WTC11 (cell line): ENCODE measurements around the gene CNTNAP2. TPM values are rescaled to one million over a fixed set of nuclear protein-coding genes. Genes with fewer than 3 reads are reported as not detected.

Experiments used
- ATAC-seq: fragments of 200-7000 bp; cut with Tn5 transposase; 2 replicates; pipeline ENCODE4 v1.10.0; 2021; ENCODE audit warnings: mild to moderate bottlenecking, moderate library complexity
- CTCF ChIA-PET: fragments of 300-600 bp; sonication (Branson Sonifier 250); formaldehyde crosslinking; loops from one replicate; lab custom pipeline; 2021; ENCODE audit warnings: antibody characterized with exemption; lab: Charles Lee
- POLR2A ChIA-PET: fragments of 350-600 bp; sonication (Branson Sonifier 250); formaldehyde crosslinking; loops from one replicate; lab custom pipeline; 2021; ENCODE audit warnings: antibody characterized with exemption; lab: Charles Lee
- DNase-seq: peaks from one replicate; pipeline ENCODE4 v3.0.0; 2021; ENCODE audit warnings: low spot score
- H3K27ac Mint-ChIP-seq: 2 replicates; pipeline ENCODE4 v1.8.0; 2021; ENCODE audit warnings: mixed read lengths
- H3K27me3 Mint-ChIP-seq: 2 replicates; pipeline ENCODE4 v1.8.0; 2021; ENCODE audit warnings: low read depth, mild to moderate bottlenecking, moderate library complexity, mixed read lengths
- H3K36me3 Mint-ChIP-seq: 2 replicates; pipeline ENCODE4 v1.8.0; 2021; ENCODE audit warnings: mixed read lengths
- H3K4me1 Mint-ChIP-seq: 2 replicates; pipeline ENCODE4 v1.8.0; 2022; ENCODE audit warnings: mixed read lengths
- H3K4me3 Mint-ChIP-seq: 2 replicates; pipeline ENCODE4 v1.8.0; 2021; ENCODE audit warnings: mild to moderate bottlenecking, moderate library complexity, mixed read lengths
- H3K9me3 Mint-ChIP-seq: 2 replicates; pipeline ENCODE4 v1.8.0; 2021; ENCODE audit warnings: mixed read lengths
- CBFB ChIP-seq: sonication (generic); formaldehyde crosslinking; IDR thresholded peaks from 2 replicates; pipeline ENCODE4 v1.8.1; 2022; ENCODE audit warnings: mild to moderate bottlenecking, low read depth, missing genetic modification reagents
- E2F4 ChIP-seq: sonication (generic); formaldehyde crosslinking; IDR thresholded peaks from 2 replicates; pipeline ENCODE4 v1.8.1; 2022; ENCODE audit warnings: low read depth, mild to moderate bottlenecking, moderate library complexity, missing genetic modification reagents, borderline replicate concordance
- EMX1 ChIP-seq: fragments of 250-450 bp; sonication (Bioruptor Pico); IDR thresholded peaks from 2 replicates; pipeline ENCODE4 v1.8.0; 2021; ENCODE audit warnings: mild to moderate bottlenecking
- FOXP1 ChIP-seq: sonication (generic); formaldehyde crosslinking; IDR thresholded peaks from 2 replicates; pipeline ENCODE4 v1.8.0; 2022; ENCODE audit warnings: missing genetic modification reagents, mild to moderate bottlenecking, moderate library complexity, borderline replicate concordance
- GABPB1 ChIP-seq: sonication (generic); formaldehyde crosslinking; IDR thresholded peaks from 2 replicates; pipeline ENCODE4 v1.8.1; 2023; ENCODE audit warnings: mild to moderate bottlenecking, missing genetic modification reagents
- JUN ChIP-seq: sonication (generic); formaldehyde crosslinking; IDR thresholded peaks from 2 replicates; pipeline ENCODE4 v1.8.0; 2023; ENCODE audit warnings: mild to moderate bottlenecking, missing genetic modification reagents
- MXD4 ChIP-seq: fragments of 250-450 bp; sonication (Bioruptor Pico); IDR thresholded peaks from 2 replicates; pipeline ENCODE4 v1.8.0; 2021; ENCODE audit warnings: mild to moderate bottlenecking, moderate library complexity, borderline replicate concordance
- MYBL2 ChIP-seq: sonication (generic); formaldehyde crosslinking; IDR thresholded peaks from 2 replicates; pipeline ENCODE4 v1.8.1; 2023; ENCODE audit warnings: mild to moderate bottlenecking, moderate library complexity, missing genetic modification reagents
- NR2C2 ChIP-seq: sonication (generic); formaldehyde crosslinking; IDR thresholded peaks from 2 replicates; pipeline ENCODE4 v1.8.0; 2022; ENCODE audit warnings: mild to moderate bottlenecking, missing genetic modification reagents
- OVOL2 ChIP-seq: fragments of 250-450 bp; sonication (Bioruptor Pico); IDR thresholded peaks from 2 replicates; pipeline ENCODE4 v1.9.0; 2021; ENCODE audit warnings: mild to moderate bottlenecking, borderline replicate concordance
- SP1 ChIP-seq: sonication (generic); formaldehyde crosslinking; conservative IDR thresholded peaks from 2 replicates; pipeline ENCODE4 v1.8.1; 2022; ENCODE audit warnings: missing genetic modification reagents
- TCF7 ChIP-seq: sonication (generic); formaldehyde crosslinking; IDR thresholded peaks from 2 replicates; pipeline ENCODE4 v1.8.0; 2022; ENCODE audit warnings: mild to moderate bottlenecking, low read depth, missing genetic modification reagents, moderate library complexity
- TEAD1 ChIP-seq: sonication (generic); formaldehyde crosslinking; IDR thresholded peaks from 2 replicates; pipeline ENCODE4 v1.8.0; 2022; ENCODE audit warnings: mild to moderate bottlenecking, missing genetic modification reagents
- USF1 ChIP-seq: sonication (generic); formaldehyde crosslinking; IDR thresholded peaks from 2 replicates; pipeline ENCODE4 v1.8.0; 2022; ENCODE audit warnings: mild to moderate bottlenecking, missing genetic modification reagents
- ZBTB21 ChIP-seq: sonication (generic); formaldehyde crosslinking; IDR thresholded peaks from 2 replicates; pipeline ENCODE4 v1.8.1; 2023; ENCODE audit warnings: mild to moderate bottlenecking, missing genetic modification reagents, borderline replicate concordance
- ZNF121 ChIP-seq: sonication (generic); formaldehyde crosslinking; IDR thresholded peaks from 2 replicates; pipeline ENCODE4 v1.8.0; 2023; ENCODE audit warnings: missing genetic modification reagents
- ZNF219 ChIP-seq: sonication (generic); formaldehyde crosslinking; IDR thresholded peaks from 2 replicates; pipeline ENCODE4 v1.8.0; 2023; ENCODE audit warnings: missing genetic modification reagents, mild to moderate bottlenecking, borderline replicate concordance
- ZNF232 ChIP-seq: sonication (generic); formaldehyde crosslinking; IDR thresholded peaks from 2 replicates; pipeline ENCODE4 v1.8.0; 2022; ENCODE audit warnings: mild to moderate bottlenecking, missing genetic modification reagents
- ZNF396 ChIP-seq: fragments of 250-450 bp; sonication (Bioruptor Pico); IDR thresholded peaks from 2 replicates; pipeline ENCODE4 v1.8.0; 2021; ENCODE audit warnings: mild to moderate bottlenecking, moderate library complexity, borderline replicate concordance
- ZNF416 ChIP-seq: fragments of 250-450 bp; sonication (Bioruptor Pico); IDR thresholded peaks from 2 replicates; pipeline ENCODE4 v1.9.0; 2021; ENCODE audit warnings: mild to moderate bottlenecking, inconsistent platforms
- ZNF423 ChIP-seq: fragments of 250-450 bp; sonication (Bioruptor Pico); IDR thresholded peaks from 2 replicates; pipeline ENCODE4 v2.1.2; 2022; ENCODE audit warnings: mild to moderate bottlenecking, moderate library complexity
- ZNF671 ChIP-seq: fragments of 250-450 bp; sonication (Bioruptor Pico); IDR thresholded peaks from 2 replicates; pipeline ENCODE4 v1.8.0; 2021; ENCODE audit warnings: mild to moderate bottlenecking
- total RNA-seq: library from RNA; stranded (reverse); gene quantifications from 3 replicates; pipeline ENCODE4 v1.2.3, GENCODE V29; 2021
- TF ChIP-seq, protein P1 (sequence below): sonication (generic); formaldehyde crosslinking; IDR thresholded peaks from 2 replicates; pipeline ENCODE4 v1.8.0; 2023; ENCODE audit warnings: missing genetic modification reagents, mild to moderate bottlenecking, borderline replicate concordance
- TF ChIP-seq, protein P2 (sequence below): fragments of 200-600 bp; IDR thresholded peaks from 2 replicates; pipeline ENCODE4 v1.8.0; 2022; ENCODE audit warnings: antibody characterized with exemption
- TF ChIP-seq, protein P3 (sequence below): sonication (generic); formaldehyde crosslinking; IDR thresholded peaks from 2 replicates; pipeline ENCODE4 v1.8.1; 2022; ENCODE audit warnings: missing genetic modification reagents, borderline replicate concordance

CNTNAP2 gene
- total RNA-seq, 1 experiment from 2014 or later: 63.8 TPM

DNA sequence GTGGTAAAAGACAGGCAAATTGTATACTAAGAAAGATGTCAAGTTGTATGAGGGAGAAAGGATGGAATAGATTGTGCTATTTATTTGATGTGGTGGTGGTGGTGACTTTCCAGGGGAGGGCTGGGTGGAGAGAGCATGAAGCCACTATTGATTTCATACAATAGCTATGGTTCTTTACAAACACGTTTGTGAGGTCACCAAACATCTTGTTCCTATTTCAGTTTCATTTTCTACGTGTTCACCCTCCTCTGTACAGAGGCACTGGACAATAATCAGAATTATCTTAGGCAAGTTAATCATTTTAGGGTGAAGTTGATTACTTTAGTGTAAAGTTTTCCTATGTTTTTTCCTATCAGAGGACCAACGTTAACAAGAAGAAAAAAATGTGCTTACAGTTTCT, 10.3 kb upstream of the CNTNAP2 start (continued):
- TF ChIP-seq E2F4 (no peak), ZNF219 (CRISPR knock-in tag) (no peak)

GRCh38 chr7:146112755-146113154, 3.8 kb upstream of the CNTNAP2 start:
- no peak overlapping the region for H3K27ac Mint-ChIP-seq
- ChIA-PET POLR2A (no interaction called here), CTCF (no interaction called here)
- H3K27me3 Mint-ChIP-seq: peaks cover 23% of the 10 kb centered on the region
- no peak overlapping the region for H3K4me3 Mint-ChIP-seq
- peaks cover 15% of the 10 kb centered on the region for H3K4me1 Mint-ChIP-seq
- TF ChIP-seq, protein P1, sequence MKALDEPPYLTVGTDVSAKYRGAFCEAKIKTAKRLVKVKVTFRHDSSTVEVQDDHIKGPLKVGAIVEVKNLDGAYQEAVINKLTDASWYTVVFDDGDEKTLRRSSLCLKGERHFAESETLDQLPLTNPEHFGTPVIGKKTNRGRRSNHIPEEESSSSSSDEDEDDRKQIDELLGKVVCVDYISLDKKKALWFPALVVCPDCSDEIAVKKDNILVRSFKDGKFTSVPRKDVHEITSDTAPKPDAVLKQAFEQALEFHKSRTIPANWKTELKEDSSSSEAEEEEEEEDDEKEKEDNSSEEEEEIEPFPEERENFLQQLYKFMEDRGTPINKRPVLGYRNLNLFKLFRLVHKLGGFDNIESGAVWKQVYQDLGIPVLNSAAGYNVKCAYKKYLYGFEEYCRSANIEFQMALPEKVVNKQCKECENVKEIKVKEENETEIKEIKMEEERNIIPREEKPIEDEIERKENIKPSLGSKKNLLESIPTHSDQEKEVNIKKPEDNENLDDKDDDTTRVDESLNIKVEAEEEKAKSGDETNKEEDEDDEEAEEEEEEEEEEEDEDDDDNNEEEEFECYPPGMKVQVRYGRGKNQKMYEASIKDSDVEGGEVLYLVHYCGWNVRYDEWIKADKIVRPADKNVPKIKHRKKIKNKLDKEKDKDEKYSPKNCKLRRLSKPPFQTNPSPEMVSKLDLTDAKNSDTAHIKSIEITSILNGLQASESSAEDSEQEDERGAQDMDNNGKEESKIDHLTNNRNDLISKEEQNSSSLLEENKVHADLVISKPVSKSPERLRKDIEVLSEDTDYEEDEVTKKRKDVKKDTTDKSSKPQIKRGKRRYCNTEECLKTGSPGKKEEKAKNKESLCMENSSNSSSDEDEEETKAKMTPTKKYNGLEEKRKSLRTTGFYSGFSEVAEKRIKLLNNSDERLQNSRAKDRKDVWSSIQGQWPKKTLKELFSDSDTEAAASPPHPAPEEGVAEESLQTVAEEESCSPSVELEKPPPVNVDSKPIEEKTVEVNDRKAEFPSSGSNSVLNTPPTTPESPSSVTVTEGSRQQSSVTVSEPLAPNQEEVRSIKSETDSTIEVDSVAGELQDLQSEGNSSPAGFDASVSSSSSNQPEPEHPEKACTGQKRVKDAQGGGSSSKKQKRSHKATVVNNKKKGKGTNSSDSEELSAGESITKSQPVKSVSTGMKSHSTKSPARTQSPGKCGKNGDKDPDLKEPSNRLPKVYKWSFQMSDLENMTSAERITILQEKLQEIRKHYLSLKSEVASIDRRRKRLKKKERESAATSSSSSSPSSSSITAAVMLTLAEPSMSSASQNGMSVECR (CRISPR knock-in tag): no peak
- no peak for TF ChIP-seq USF1 (CRISPR knock-in tag)
- TF ChIP-seq OVOL2 (CRISPR knock-in tag): no peak
- TF ChIP-seq SP1 (CRISPR knock-in tag): no peak
- TF ChIP-seq ZNF121 (CRISPR knock-in tag): no peak
- no peak for TF ChIP-seq MYBL2 (CRISPR knock-in tag)
- TF ChIP-seq ZNF416 (CRISPR knock-in tag): no peak
- no peak for TF ChIP-seq ZNF396 (CRISPR knock-in tag)
- TF ChIP-seq EMX1: no peak
- no peak for TF ChIP-seq ZNF232
- no peak for TF ChIP-seq ZNF671 (CRISPR knock-in tag)
- no peak for TF ChIP-seq JUN (CRISPR knock-in tag)
- no peak for TF ChIP-seq GABPB1
- TF ChIP-seq, protein P2, sequence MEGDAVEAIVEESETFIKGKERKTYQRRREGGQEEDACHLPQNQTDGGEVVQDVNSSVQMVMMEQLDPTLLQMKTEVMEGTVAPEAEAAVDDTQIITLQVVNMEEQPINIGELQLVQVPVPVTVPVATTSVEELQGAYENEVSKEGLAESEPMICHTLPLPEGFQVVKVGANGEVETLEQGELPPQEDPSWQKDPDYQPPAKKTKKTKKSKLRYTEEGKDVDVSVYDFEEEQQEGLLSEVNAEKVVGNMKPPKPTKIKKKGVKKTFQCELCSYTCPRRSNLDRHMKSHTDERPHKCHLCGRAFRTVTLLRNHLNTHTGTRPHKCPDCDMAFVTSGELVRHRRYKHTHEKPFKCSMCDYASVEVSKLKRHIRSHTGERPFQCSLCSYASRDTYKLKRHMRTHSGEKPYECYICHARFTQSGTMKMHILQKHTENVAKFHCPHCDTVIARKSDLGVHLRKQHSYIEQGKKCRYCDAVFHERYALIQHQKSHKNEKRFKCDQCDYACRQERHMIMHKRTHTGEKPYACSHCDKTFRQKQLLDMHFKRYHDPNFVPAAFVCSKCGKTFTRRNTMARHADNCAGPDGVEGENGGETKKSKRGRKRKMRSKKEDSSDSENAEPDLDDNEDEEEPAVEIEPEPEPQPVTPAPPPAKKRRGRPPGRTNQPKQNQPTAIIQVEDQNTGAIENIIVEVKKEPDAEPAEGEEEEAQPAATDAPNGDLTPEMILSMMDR: no peak
- no peaks in the 10 kb centered on the region for H3K9me3 Mint-ChIP-seq
- DNase-seq (no peak), ATAC-seq (no peak)
- no peaks in the 10 kb centered on the region for H3K36me3 Mint-ChIP-seq

DNA sequence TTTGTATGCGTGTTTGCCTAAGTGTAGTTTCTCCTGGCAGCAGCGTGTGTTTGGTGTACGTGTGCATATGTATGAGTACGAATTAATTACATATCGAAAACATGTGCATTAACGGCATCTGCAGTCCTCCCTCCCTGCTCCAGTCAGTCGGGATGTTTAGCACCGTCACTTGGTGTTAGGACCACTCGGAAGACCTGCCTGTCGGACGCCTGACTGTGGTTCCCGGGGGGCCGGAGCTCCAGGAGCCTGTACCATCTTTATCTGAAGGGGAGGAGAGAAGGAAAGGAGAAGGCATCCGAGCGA, 1.1 kb upstream of the CNTNAP2 start:
- TF ChIP-seq ZBTB21 (CRISPR knock-in tag): no peak
- TF ChIP-seq, protein P3, sequence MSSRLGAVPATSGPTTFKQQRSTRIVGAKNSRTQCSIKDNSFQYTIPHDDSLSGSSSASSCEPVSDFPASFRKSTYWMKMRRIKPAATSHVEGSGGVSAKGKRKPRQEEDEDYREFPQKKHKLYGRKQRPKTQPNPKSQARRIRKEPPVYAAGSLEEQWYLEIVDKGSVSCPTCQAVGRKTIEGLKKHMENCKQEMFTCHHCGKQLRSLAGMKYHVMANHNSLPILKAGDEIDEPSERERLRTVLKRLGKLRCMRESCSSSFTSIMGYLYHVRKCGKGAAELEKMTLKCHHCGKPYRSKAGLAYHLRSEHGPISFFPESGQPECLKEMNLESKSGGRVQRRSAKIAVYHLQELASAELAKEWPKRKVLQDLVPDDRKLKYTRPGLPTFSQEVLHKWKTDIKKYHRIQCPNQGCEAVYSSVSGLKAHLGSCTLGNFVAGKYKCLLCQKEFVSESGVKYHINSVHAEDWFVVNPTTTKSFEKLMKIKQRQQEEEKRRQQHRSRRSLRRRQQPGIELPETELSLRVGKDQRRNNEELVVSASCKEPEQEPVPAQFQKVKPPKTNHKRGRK: no peak
- TF ChIP-seq TCF7 (CRISPR knock-in tag): no peak
- no peak for TF ChIP-seq MXD4 (CRISPR knock-in tag)
- TF ChIP-seq FOXP1 (CRISPR knock-in tag): no peak
- peak; percentile 68 for TF ChIP-seq ZNF423 (CRISPR knock-in tag)
- TF ChIP-seq NR2C2 (CRISPR knock-in tag): no peak
- no peak for TF ChIP-seq CBFB
- no peak for TF ChIP-seq TEAD1 (CRISPR knock-in tag)
- TF ChIP-seq, all 79 proteins: peak for 1
- H3K27ac Mint-ChIP-seq: no peak overlapping the region
- CTCF ChIA-PET: interaction anchor here (0.9 to 2.2 kb wide), 3 partner anchors 18 to 231 kb away, joined by 3 to 17 read pairs (median 8); no protein-coding TSS in a partner anchor

More for the DNA sequence above, 1.1 kb upstream of the CNTNAP2 start:
- peaks cover 18% of the 10 kb centered on the region for H3K4me1 Mint-ChIP-seq
- ATAC-seq (no peak), DNase-seq (no peak)
- POLR2A ChIA-PET: no interaction called here
- H3K9me3 Mint-ChIP-seq: no peaks in the 10 kb centered on the region
- peak overlapping the region; percentile 90 for H3K4me3 Mint-ChIP-seq
- H3K36me3 Mint-ChIP-seq: no peaks in the 10 kb centered on the region
- H3K27me3 Mint-ChIP-seq: peaks cover 32% of the 10 kb centered on the region
